Activated CD4-positive, alpha-beta T cell treated with anti-CD3 and anti-CD28 coated beads for 4 hours (primary cell): ENCODE results near the gene GOLGA2.

Experiments
- DNase-seq, 2 donors: peaks; one replicate each; pipeline ENCODE4 v3.0.0-alpha.2; 2020

GOLGA2 gene

GRCh38 chr9:128254855-128255759, 20.7 kb downstream of the GOLGA2 start:
- peak; percentile 47 for DNase-seq

- no peak for DNase-seq
These were observed 21.4 kb downstream of the GOLGA2 start for GRCh38 chr9:128254362-128254761.

- no peak for DNase-seq
These were observed 21.8 kb downstream of the GOLGA2 start for GRCh38 chr9:128253991-128254346.

GRCh38 chr9:128253140-128253990, 22.4 kb downstream of the GOLGA2 start:
- DNase-seq, result no peak

GRCh38 chr9:128252317-128253139, 23.3 kb downstream of the GOLGA2 start:
- no peak for DNase-seq

GRCh38 chr9:128251732-128252100, 24.1 kb downstream of the GOLGA2 start:
- no peak for DNase-seq

- no peak for DNase-seq
These were observed 24.7 kb downstream of the GOLGA2 start for GRCh38 chr9:128250839-128251731.

- peak; percentile 96 to 99 for DNase-seq
These were observed 25.6 kb downstream of the GOLGA2 start for GRCh38 chr9:128249908-128250838.

- no peak for DNase-seq
These were observed 26.3 kb downstream of the GOLGA2 start for GRCh38 chr9:128249558-128249907.

- DNase-seq, result no peak
These were observed 28.5 kb downstream of the GOLGA2 start for GRCh38 chr9:128247226-128247803.

GRCh38 chr9:128246471-128246870, 29.3 kb downstream of the GOLGA2 start:
- no peak for DNase-seq

- no peak for DNase-seq
These were observed 30.2 kb downstream of the GOLGA2 start for GRCh38 chr9:128245421-128246151.

- no peak for DNase-seq
These were observed 31.0 kb downstream of the GOLGA2 start for GRCh38 chr9:128244837-128245231.

- no peak for DNase-seq
These were observed 31.5 kb downstream of the GOLGA2 start for GRCh38 chr9:128244091-128244836.

GRCh38 chr9:128243215-128244018, 32.4 kb downstream of the GOLGA2 start:
- no peak for DNase-seq

- DNase-seq, result no peak
These were observed 33.0 kb downstream of the GOLGA2 start for GRCh38 chr9:128242828-128243214.

GRCh38 chr9:128242124-128242523, 33.7 kb downstream of the GOLGA2 start:
- DNase-seq, result no peak

GRCh38 chr9:128233817-128234406, 41.9 kb downstream of the GOLGA2 start:
- DNase-seq, result no peak
